Activated CD4-positive, alpha-beta T cell treated with anti-CD3 and anti-CD28 coated beads, Interleukin-2, amount 50 U/mL, for 4 hours (primary cell): ENCODE results near the gene PTCD1.
"Not testable (repeated sequence)": the region's sequence is repeated elsewhere in the genome, so short reads cannot be mapped to it uniquely, and the experiment has no call there.

Experiments
- DNase-seq, 2 experiments: peaks; one replicate each; pipeline ENCODE4 v3.0.0-alpha.2; 2020

PTCD1 gene

GRCh38 chr7:99449326-99449725 is 10.7 kb upstream of the PTCD1 start:
- no peak for DNase-seq

GRCh38 chr7:99448855-99449254 is 10.3 kb upstream of the PTCD1 start:
- DNase-seq = no peak

GRCh38 chr7:99447943-99448342 is 9.3 kb upstream of the PTCD1 start:
- DNase-seq = no peak

- no peak for DNase-seq
Measured at GRCh38 chr7:99446096-99446495, 7.5 kb upstream of the PTCD1 start.

- DNase-seq = no peak
Measured at GRCh38 chr7:99440195-99440594, 1.6 kb upstream of the PTCD1 start.

- no peak for DNase-seq
Measured at GRCh38 chr7:99437946-99438572, 539 bp downstream of the PTCD1 start.

- no peak for DNase-seq
Measured at GRCh38 chr7:99433158-99433557, 5.4 kb downstream of the PTCD1 start.

GRCh38 chr7:99431756-99432540 is 6.7 kb downstream of the PTCD1 start:
- DNase-seq = not testable (repeated sequence)

- no peak for DNase-seq
Measured at GRCh38 chr7:99429756-99430155, 8.8 kb downstream of the PTCD1 start.

- DNase-seq = no peak
Measured at GRCh38 chr7:99428972-99429566, 9.5 kb downstream of the PTCD1 start.

- DNase-seq = no peak
Measured at GRCh38 chr7:99424932-99425730, 13.5 kb downstream of the PTCD1 start.

- DNase-seq = no peak
Measured at GRCh38 chr7:99422625-99423024, 16.0 kb downstream of the PTCD1 start.

- no peak for DNase-seq
Measured at GRCh38 chr7:99422186-99422585, 16.4 kb downstream of the PTCD1 start.

- no peak for DNase-seq
Measured at GRCh38 chr7:99420986-99421385, 17.6 kb downstream of the PTCD1 start.

- no peak for DNase-seq
Measured at GRCh38 chr7:99420213-99420612, 18.4 kb downstream of the PTCD1 start.

- no peak for DNase-seq
Measured at GRCh38 chr7:99419323-99420021, 19.1 kb downstream of the PTCD1 start.

- no peak for DNase-seq
Measured at GRCh38 chr7:99418260-99418659, 20.3 kb downstream of the PTCD1 start.

- not testable (repeated sequence) for DNase-seq
Measured at GRCh38 chr7:99415513-99416127, 23.0 kb downstream of the PTCD1 start.

GRCh38 chr7:99410635-99411034 is 28.0 kb downstream of the PTCD1 start:
- DNase-seq = no peak

GRCh38 chr7:99409806-99410205 is 28.8 kb downstream of the PTCD1 start:
- DNase-seq = no peak

GRCh38 chr7:99409192-99409572 is 29.4 kb downstream of the PTCD1 start:
- no peak for DNase-seq
